ENCODE results near the gene TRIO. TPM values are rescaled to one million over a fixed set of nuclear protein-coding genes. Genes with fewer than 3 reads are reported as not detected.
A peak's percentile ranks its signal among the peaks of the same experiment; 100 is the strongest.

TRIO gene
- total RNA-seq, 1 experiment from 2014 or later, result 150 TPM

DNA sequence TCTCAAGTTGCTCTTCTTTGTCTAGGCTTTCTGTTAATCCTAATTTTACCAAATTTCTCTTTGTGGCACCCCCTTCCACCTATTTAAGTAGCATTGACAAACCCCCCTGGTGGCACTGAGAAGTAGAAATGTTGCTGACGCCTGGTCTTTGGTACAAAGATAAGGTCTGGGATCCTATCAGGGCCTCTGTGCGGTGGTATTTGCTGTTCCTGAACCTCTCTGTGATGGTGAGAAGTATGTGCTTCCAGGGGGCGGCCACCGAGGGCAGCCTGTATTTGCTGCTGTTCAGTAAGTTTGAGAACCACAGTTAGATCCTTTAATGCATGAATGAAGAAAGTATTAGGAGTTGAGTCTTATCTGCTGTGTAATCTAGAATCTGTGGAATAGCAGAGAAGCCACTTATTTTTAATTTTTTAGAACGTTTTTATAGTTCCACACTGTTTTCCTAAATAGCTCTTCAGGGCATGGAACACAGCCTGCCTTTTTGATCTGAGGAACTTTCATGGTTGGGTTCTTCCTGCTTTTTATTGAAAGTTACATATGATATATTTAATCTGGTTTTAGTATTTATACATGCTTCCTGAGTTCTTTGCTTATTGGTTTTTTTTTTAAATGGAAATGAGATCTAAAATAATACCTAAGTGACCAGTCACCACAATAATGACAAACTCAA, 124.2 kb downstream of the TRIO start:
- in situ Hi-C loops (cut with HindIII; ENCODE audit: low pct_unique_long_range_greater_than_20kb, low sequenced_read_pairs), result no loop called here
- DNase-seq (ENCODE audit: low read depth, low spot score), result peak; percentile 52

DNA sequence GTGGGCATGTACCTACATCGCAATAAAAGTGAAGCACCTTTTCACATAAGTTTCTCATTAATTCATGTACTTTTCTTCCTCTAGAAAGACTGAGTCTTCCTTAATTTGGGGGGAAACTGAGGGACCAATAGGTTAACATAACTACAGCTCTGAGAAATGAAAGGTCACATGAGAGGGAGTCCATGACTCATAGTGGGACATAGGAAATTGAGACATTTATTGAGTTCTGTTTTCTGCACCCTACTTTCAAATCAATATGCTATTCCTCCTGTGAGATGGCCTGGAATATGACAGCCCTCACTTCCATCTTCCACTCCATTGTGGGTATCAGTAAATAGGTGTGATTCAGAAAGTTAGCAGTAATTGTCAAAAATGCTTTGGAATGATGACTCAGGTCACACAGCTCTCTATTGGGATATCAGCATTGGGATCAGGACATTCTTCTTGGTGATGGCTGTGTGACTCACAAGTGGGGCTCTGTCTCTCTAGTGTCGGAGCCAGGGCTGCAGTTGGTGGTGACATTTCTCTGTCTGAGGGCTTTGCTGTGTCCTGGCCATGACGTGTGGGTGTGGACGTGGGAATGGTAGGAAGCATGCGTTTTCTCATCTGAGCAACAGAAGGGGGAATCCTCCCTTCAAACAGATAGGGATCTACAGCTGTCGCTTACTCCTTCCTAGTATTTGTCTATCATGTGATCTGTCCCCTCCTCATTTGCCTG, 125.0 kb downstream of the TRIO start:
- in situ Hi-C loops (cut with HindIII; ENCODE audit: low pct_unique_long_range_greater_than_20kb, low sequenced_read_pairs), result no loop called here
- DNase-seq (ENCODE audit: low read depth, low spot score), result peak; percentile 49

DNA sequence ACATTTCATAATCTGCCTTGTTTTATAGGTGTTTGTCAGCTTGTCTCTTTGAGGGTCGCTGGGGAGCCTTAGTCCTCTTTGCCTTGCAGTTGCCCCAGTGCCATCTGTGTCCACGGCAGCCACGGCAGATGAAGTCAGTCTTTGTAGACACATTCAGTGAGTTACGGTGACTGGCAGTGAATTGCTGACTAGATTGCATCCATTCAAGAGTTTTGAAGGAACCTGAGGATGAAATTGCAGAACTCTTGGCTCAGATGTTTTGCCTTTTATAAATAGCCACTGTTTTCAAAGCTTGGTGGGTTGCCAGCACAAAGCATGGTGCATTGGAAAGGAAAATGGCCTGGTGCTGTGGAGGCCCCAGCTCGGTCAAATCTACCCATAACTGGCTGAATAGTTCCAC, 125.6 kb downstream of the TRIO start:
- DNase-seq (ENCODE audit: low read depth, low spot score), result peak; percentile 39

GRCh38 chr5:14269395-14269794, 126.3 kb downstream of the TRIO start:
- no peak for DNase-seq (ENCODE audit: low read depth, low spot score)
- in situ Hi-C loops (cut with HindIII; ENCODE audit: low pct_unique_long_range_greater_than_20kb, low sequenced_read_pairs), result no loop called here

More for the DNA sequence above, 125.6 kb downstream of the TRIO start:
- in situ Hi-C loops (cut with HindIII; ENCODE audit: low pct_unique_long_range_greater_than_20kb, low sequenced_read_pairs), result no loop called here

- in situ Hi-C loops (cut with HindIII; ENCODE audit: low pct_unique_long_range_greater_than_20kb, low sequenced_read_pairs), result no loop called here
- peak; percentile 87 for DNase-seq (ENCODE audit: low read depth, low spot score)
Observed at GRCh38 chr5:14270209-14270702, 127.1 kb downstream of the TRIO start.

- in situ Hi-C loops (cut with HindIII; ENCODE audit: low pct_unique_long_range_greater_than_20kb, low sequenced_read_pairs), result no loop called here
- DNase-seq (ENCODE audit: low read depth, low spot score), result no peak
Observed at GRCh38 chr5:14272548-14273205, 129.5 kb downstream of the TRIO start.

GRCh38 chr5:14273207-14273767, 130.1 kb downstream of the TRIO start:
- in situ Hi-C loops (cut with HindIII; ENCODE audit: low pct_unique_long_range_greater_than_20kb, low sequenced_read_pairs), result no loop called here
- no peak for DNase-seq (ENCODE audit: low read depth, low spot score)

DNA sequence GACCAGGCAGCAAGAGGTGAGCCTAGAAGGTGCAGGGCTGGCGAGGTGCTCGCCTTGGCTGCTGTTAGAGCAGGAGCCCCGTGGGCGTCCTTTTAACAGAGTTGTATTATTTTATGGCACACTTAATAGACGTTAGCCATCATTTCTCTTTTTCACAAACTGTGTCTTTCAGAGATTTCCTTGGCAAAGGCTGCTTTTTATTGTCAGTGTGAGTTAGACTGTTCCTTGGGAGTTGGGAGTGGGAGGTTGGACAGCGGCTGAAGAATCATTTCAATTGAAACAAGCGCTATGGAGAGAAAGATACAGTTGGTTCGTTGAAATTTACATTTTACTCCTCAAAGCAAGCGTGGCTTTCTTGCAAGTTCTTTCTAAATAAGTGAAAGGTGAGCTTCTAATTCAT, 133.2 kb downstream of the TRIO start:
- in situ Hi-C loops (cut with HindIII; ENCODE audit: low pct_unique_long_range_greater_than_20kb, low sequenced_read_pairs), result loop anchor here (25.0 kb wide), 1 partner anchor 289 kb away; no protein-coding TSS in a partner anchor
- DNase-seq (ENCODE audit: low read depth, low spot score), result no peak

- peak; percentile 53 for DNase-seq (ENCODE audit: low read depth, low spot score)
- in situ Hi-C loops (cut with HindIII; ENCODE audit: low pct_unique_long_range_greater_than_20kb, low sequenced_read_pairs), result loop anchor here (25.0 kb wide), 1 partner anchor 290 kb away; no protein-coding TSS in a partner anchor
Observed at GRCh38 chr5:14277385-14278320, 134.5 kb downstream of the TRIO start.

GRCh38 chr5:14280294-14280854, 137.2 kb downstream of the TRIO start:
- no peak for DNase-seq (ENCODE audit: low read depth, low spot score)
- in situ Hi-C loops (cut with HindIII; ENCODE audit: low pct_unique_long_range_greater_than_20kb, low sequenced_read_pairs), result loop anchor here (25.0 kb wide), 1 partner anchor 293 kb away; no protein-coding TSS in a partner anchor

GRCh38 chr5:14281746-14282181, 138.6 kb downstream of the TRIO start:
- in situ Hi-C loops (cut with HindIII; ENCODE audit: low pct_unique_long_range_greater_than_20kb, low sequenced_read_pairs), result loop anchor here (25.0 kb wide), 1 partner anchor 294 kb away; no protein-coding TSS in a partner anchor
- DNase-seq (ENCODE audit: low read depth, low spot score), result no peak

- DNase-seq (ENCODE audit: low read depth, low spot score), result no peak
- in situ Hi-C loops (cut with HindIII; ENCODE audit: low pct_unique_long_range_greater_than_20kb, low sequenced_read_pairs), result loop anchor here (25.0 kb wide), 1 partner anchor 296 kb away; no protein-coding TSS in a partner anchor
Observed at GRCh38 chr5:14283139-14283538, 140.0 kb downstream of the TRIO start.

DNA sequence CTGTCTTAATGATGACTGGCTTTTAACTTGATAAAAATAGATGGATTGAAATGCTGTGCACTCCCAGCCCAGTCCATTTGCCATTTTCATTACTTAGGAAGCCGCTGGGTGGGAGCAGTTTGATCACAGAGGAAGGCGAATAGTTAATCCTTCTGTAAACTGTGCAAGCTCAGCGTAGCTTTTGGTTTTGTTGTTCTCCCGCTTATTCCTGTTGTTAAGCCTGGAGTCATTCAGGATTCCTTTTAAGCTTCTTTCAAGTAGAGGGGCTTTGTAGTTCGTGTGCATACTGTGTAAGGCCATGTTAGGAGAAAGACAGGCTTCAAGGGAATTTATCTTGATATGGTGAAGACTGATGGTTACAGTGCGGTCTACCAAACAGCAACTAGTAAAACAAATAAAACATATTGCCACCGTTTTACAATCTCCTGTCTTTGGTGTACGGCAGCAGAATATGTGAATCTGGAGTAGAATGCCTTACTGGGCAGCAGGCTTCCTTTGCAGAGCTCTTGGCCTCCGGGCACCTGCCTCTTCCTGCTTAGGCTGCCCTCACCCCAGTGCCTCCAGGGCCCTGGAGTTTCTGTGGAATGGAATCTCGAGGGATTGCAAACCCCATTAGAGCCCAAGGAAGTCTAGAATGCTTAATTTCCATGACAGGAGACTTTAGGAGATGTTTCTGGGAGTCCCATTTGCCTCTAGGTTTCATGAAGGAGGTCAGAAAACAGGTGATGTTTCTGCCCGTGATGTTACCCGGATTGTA, 141.4 kb downstream of the TRIO start:
- DNase-seq (ENCODE audit: low read depth, low spot score), result no peak
- in situ Hi-C loops (cut with HindIII; ENCODE audit: low pct_unique_long_range_greater_than_20kb, low sequenced_read_pairs), result loop anchor here (25.0 kb wide), 1 partner anchor 297 kb away; no protein-coding TSS in a partner anchor

- in situ Hi-C loops (cut with HindIII; ENCODE audit: low pct_unique_long_range_greater_than_20kb, low sequenced_read_pairs), result loop anchor here (25.0 kb wide), 1 partner anchor 299 kb away; no protein-coding TSS in a partner anchor
- no peak for DNase-seq (ENCODE audit: low read depth, low spot score)
Observed at GRCh38 chr5:14286007-14286406, 142.9 kb downstream of the TRIO start.

DNA sequence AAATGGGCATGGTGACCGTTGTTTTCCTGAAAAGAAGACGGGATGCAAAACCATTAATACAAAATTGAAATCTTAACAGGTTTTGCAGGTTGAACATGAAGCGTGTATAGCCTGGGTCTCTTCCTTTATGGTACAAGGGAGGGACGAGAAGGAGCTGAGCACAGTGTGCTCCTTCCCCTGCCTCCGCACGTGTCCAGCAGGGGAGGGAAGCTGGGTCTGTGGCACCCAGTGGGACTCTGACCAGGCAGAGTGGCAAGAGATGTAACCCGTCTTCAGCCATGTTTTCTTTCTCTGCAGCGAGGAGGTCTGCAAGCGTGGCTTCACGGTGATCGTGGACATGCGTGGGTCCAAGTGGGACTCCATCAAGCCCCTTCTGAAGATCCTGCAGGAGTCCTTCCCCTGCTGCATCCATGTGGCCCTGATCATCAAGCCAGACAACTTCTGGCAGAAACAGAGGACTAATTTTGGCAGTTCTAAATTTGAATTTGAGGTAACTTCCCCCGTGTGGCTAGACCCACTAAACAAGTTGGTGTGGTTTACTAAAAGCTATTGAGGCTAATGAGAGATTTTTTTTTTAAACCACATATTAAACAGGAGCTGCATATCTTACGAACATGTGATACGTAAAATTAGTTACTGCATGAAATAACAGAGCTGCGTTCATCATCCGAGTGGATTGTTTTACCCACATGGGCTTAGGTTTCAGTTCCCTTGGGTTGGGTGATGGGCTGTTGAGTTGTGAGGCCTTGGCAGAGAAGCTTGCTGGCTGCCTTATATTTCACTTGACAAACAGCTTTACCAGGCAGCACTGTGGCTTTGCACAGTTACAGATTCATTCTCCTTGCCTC, 143.7 kb downstream of the TRIO start:
- in situ Hi-C loops (cut with HindIII; ENCODE audit: low pct_unique_long_range_greater_than_20kb, low sequenced_read_pairs), result loop anchor here (25.0 kb wide), 1 partner anchor 299 kb away; no protein-coding TSS in a partner anchor
- no peak for DNase-seq (ENCODE audit: low read depth, low spot score)
